HG03064 (cell line): ENCODE measurements around the gene MANSC4.

Experiments used
- ATAC-seq: cut with Tn5 transposase; IDR thresholded peaks from one replicate; pipeline ENCODE4 v1.9.1; 2021; ENCODE audit warnings: low read depth; ENCODE audit not compliant: unreplicated experiment

MANSC4 gene

DNA sequence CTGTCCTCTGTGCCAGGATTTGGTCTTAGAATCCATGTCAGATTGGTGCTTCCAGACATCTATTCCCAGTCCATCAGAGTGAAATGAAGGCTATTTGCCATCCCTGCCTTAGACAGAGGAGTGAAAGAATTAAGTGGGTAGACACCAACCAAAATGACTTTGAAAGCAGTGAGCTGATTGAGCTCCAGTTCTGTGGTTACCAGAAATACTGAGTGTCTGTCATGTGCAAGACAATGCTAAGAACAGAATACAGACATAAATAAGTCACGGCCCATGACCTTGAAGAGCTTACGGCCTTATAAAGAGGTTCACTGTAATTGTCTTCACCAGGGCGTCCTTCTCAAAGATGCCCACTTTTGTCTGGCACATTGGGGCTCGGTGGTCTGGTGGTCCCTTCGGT is 21.6 kb upstream of the MANSC4 start:
- no peak for ATAC-seq

DNA sequence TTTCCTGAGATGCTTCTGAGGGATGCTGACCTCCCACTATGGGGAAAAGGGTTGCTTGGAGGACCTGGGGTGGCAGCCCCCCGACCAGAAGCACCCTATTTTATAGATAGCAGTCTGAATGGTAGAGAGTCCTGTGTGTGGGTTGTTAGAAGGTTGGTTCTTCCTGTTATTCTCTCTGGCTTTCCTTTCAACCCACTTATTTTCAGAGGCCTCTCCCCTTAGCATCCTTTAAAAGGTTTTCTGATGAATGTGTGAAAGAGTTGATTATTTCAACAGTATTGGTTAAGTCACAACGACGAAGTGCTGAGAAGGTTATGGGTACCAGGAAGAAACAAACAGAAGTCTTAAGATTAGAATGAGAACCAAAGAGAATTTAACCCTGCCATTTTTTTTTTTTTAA is 20.8 kb upstream of the MANSC4 start:
- ATAC-seq, result no peak

DNA sequence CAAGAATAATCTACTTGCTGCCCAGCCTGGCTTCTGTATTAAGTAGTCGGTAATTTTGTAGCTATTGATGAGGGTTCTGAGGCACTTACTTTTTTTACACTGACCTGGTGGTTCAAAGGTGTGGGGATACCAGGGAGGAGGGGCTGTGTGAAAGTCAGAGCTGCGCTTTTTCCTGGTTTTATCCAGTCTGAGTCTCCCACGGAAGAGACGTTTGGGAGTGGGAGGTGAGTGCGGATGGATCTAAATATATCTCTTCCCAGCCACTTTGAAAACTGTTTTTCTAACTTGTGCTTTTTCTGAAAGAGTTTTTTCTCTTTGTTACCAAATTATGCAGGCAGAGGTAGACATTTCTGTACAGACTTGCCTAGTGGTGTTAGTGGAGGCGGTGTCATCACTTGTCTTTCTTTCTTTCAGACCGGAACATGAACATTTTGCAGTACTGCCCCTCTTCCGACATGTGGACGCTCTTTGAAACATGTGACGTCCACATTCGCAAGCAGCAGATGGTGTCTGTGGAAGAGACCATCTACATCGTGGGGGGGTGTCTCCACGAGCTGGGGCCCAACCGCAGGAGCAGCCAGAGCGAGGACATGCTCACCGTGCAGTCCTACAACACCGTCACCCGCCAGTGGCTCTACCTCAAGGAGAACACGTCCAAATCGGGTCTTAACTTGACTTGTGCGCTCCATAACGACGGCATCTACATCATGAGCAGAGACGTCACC is 17.4 kb upstream of the MANSC4 start:
- no peak for ATAC-seq

DNA sequence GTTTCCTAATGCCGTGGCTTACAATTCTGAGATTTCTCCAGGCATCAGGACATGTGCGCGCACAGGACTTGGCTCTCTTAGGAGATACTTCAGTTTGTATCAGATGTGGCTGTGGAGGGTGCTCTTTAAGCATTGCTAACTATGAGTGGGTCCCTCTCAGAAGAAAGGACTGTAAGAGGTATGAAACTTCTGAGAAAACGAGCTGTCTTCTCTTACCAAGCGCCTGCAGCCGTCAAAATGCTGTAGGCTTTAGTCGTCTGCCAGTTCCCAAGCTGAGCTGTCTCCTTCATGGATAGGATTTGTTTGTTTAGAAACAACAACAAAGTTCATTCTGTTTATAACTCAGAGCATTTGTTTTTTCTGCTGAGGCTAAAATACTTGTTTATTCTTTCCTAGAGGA is 16.1 kb upstream of the MANSC4 start:
- no peak for ATAC-seq

DNA sequence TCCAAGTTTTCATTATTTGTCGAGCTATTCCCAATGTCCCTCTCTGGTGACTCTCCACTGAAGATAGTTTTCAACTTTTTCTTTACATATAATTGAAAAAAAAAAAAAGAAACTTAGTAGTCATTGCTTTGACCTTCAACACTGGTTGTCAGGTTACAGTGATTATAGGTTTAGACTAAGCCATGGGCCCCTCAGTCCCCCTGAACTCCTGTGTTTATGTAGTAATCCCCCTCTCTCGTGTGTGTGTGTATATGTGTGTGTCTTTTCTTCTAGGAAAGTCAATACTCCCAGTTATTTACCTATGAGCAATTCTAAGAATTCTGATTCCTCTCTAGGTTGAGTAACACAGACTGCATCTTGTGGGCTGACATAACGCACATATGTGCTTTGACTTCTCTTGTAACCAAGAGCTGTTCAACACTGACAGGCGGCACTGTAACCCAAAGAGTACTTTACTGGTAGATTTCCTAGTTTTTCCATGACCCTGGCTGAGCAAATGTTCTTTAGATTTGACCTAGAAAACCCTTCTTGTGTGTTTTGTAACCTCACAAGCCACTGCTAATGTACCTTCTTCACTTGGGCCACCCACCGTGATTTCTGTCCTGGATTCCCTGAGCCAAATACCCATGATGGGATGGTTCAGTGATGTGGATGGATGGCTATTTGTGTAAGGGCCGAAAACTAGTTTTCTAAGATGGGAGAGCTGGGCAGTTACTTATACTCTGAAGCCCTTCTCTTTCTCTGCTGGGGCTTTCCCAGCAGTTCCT is 15.0 kb upstream of the MANSC4 start:
- ATAC-seq, result no peak

- no peak for ATAC-seq
Observed at GRCh38 chr12:27790179-27790578, 10.1 kb upstream of the MANSC4 start.

GRCh38 chr12:27787559-27787958 is 7.5 kb upstream of the MANSC4 start:
- ATAC-seq, result no peak

- no peak for ATAC-seq
Observed at GRCh38 chr12:27785882-27786570, 6.0 kb upstream of the MANSC4 start.

GRCh38 chr12:27782481-27782880 is 2.4 kb upstream of the MANSC4 start:
- no peak for ATAC-seq

DNA sequence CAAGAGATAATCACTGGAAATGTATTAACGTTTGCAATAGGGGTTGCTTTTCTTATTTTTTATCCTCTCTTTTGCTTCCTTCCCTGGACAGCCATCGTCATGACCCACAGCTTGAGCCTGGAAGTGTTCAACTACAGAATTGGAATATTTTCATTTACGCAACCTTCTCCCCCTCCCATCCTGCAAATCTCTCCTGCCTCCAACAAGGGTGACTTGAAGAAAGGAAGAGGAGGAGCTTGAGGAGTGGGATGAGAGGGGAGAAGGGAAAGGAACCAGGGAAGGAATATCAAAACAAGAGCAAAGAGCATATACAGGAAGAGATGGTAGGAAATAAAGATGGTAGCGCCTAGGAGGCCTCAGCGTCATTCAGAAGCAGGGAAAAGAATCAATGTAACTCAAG is 1.6 kb upstream of the MANSC4 start:
- no peak for ATAC-seq

DNA sequence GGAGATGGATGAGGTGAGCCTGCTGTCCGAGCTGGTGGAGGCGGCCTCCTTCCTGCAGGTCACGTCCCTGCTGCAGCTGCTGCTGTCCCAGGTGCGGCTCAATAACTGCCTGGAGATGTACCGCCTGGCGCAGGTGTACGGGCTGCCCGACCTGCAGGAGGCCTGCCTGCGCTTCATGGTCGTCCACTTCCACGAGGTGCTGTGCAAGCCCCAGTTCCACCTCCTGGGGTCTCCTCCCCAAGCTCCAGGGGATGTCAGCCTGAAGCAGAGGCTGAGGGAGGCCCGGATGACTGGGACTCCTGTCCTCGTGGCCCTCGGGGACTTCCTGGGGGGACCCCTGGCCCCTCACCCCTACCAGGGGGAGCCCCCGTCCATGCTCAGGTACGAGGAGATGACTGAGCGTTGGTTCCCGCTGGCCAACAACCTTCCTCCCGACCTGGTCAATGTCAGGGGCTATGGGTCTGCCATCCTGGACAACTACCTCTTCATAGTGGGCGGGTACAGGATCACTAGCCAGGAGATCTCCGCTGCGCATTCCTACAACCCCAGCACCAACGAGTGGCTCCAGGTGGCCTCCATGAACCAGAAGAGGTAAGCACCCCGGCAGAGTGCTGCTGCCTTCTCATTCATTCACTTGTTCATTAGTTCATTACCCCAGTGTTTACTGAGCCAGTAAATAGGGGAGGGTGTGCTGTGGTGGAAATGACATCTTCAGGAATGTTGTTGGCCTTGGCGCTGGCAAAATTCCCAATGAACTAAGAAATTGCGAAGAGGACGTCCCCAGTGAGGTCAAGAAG is 774 bp upstream of the MANSC4 start:
- ATAC-seq, result peak; percentile 41

- peak; percentile 56 for ATAC-seq
Observed at GRCh38 chr12:27779416-27779919, 568 bp downstream of the MANSC4 start.

- ATAC-seq, result no peak
Observed at GRCh38 chr12:27778206-27778605, 1.8 kb downstream of the MANSC4 start.

GRCh38 chr12:27777141-27777540 is 2.9 kb downstream of the MANSC4 start:
- no peak for ATAC-seq

- no peak for ATAC-seq
Observed at GRCh38 chr12:27772328-27773049, 7.5 kb downstream of the MANSC4 start.

GRCh38 chr12:27771481-27772327 is 8.3 kb downstream of the MANSC4 start:
- ATAC-seq, result no peak

GRCh38 chr12:27769142-27769673 is 10.8 kb downstream of the MANSC4 start:
- ATAC-seq, result no peak

DNA sequence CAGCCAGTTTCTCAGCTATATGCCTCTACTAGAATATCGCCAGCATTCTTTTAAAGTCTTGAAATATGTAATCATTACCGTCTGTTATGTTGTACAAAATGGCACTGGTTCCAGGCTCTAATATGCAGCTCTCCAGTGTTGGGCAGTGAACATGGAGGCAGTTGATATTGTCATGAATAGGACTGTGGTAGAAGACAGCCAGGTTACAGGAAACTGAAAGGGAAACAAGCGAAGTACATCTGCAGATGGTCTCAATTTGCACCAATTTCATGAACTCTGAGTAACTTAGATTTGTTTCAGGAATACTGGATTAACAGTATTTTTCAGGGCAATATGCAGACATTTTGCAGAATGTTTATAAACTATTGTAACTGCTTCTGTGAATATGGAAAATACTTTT is 13.4 kb downstream of the MANSC4 start:
- no peak for ATAC-seq

- ATAC-seq, result no peak
Observed at GRCh38 chr12:27762757-27763156, 17.3 kb downstream of the MANSC4 start.
